Mucosa of rectum (tissue), 2 donors: Measurements from ENCODE around the gene HDAC6.

ENCODE experiments used
- H3K27ac ChIP-seq, 2 donors: one replicate each; pipeline ENCODE4 v1.7.0; 2013; ENCODE audit warnings: inconsistent platforms in 2 of 2, low read depth in 2 of 2, low read length in 2 of 2
- H3K27me3 ChIP-seq, 2 donors: one replicate each; pipeline ENCODE4 v1.7.0; 2013; ENCODE audit warnings: low read length in 2 of 2; ENCODE audit not compliant: control insufficient read depth in 2 of 2, insufficient read depth in 2 of 2
- H3K36me3 ChIP-seq, 2 donors: one replicate each; pipeline ENCODE4 v1.7.0; 2013; ENCODE audit warnings: low read length in 2 of 2; ENCODE audit not compliant: control insufficient read depth in 2 of 2, insufficient read depth in 2 of 2
- H3K4me1 ChIP-seq, 2 donors: one replicate each; pipeline ENCODE4 v1.7.0; 2013; ENCODE audit warnings: low read length in 2 of 2, mild to moderate bottlenecking in 1 of 2; ENCODE audit not compliant: control insufficient read depth in 2 of 2, insufficient read depth in 2 of 2
- H3K4me3 ChIP-seq, 2 donors: one replicate each; pipeline ENCODE4 v1.7.0; 2013; ENCODE audit warnings: low read length in 2 of 2
- H3K9ac ChIP-seq, 2 donors: one replicate each; pipeline ENCODE4 v1.7.0; 2013; ENCODE audit warnings: low read length in 2 of 2, low read depth in 1 of 2, mild to moderate bottlenecking in 1 of 2
- H3K9me3 ChIP-seq, 2 donors: one replicate each; pipeline ENCODE4 v1.7.0; 2013; ENCODE audit warnings: low read length in 2 of 2; ENCODE audit not compliant: control insufficient read depth in 2 of 2
- donor health status: healthy.
- donor health status: Normal muscosa, but diverticular disease.

Gene HDAC6

DNA sequence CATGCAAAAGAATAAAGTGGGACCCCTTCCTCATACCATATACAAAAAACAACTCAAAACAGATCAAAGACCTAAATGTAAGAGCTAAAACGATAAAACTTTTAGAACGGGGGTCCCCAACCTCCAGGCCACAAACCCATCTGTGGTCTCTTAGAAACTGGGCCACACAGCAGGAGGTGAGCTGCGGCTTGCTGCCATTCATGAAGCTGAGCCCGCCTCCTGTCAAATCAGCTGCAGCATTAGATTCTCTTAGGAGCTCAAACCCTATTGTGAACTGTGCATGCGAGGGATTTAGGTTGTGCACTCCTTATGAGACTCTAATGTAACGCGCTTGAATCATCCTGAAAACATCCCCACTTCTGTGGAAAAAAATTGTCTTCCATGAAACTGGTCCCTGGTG is 22.5 kb upstream of the HDAC6 start:
- Histone ChIP-seq H3K9ac (no peak overlapping the region), H3K36me3 (no peaks in the 10 kb centered on the region), H3K9me3 (no peaks in the 10 kb centered on the region), H3K27me3 (peaks cover 4% of the 10 kb centered on the region in 2 donors), H3K27ac (no peak overlapping the region), H3K4me3 (no peak overlapping the region), H3K4me1 (no peaks in the 10 kb centered on the region)

DNA sequence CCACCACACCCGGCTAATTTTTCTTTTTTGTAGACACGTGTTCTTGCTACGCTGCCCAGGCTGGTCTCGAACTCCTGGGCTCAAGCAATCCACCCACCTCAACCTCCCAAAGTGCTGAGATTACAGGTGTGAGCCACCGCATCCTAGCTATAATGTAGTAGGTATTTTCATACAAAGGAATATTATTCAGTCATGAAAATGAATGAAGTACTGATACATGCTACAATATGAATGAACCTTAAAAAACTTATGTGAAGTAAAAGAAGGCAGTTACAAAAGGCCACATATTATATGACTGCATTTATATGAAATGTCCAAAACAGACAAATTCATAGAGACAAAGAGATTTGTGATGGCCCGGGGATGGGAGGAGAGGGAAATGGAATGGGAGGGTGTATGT is 20.2 kb upstream of the HDAC6 start:
- Histone ChIP-seq H3K27ac (no peak overlapping the region), H3K9ac (no peak overlapping the region), H3K9me3 (no peaks in the 10 kb centered on the region), H3K4me3 (no peak overlapping the region), H3K27me3 (peaks cover 4% of the 10 kb centered on the region in 2 donors), H3K4me1 (no peaks in the 10 kb centered on the region), H3K36me3 (no peaks in the 10 kb centered on the region)

DNA sequence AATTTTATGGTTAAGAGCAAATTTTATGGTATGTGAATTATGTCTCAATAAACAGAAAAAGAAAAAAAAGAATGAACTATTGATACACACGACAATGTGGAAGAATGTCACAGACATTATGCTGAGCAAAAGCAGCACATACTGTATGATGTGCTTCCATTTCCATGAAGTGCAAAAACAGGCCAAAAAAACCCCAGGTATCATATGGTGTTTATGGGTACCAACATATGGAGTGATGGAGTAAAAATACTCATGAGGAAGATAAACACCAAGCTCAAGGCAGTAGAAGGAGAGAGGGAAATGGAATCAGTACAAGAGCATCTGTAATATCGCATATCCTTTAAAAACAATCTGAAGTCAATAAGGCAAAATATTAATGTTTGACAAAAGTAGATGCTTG is 19.7 kb upstream of the HDAC6 start:
- Histone ChIP-seq H3K4me3 (no peak overlapping the region), H3K9me3 (no peaks in the 10 kb centered on the region), H3K27me3 (peaks cover 3 to 8% of the 10 kb centered on the region in 2 donors), H3K27ac (no peak overlapping the region), H3K9ac (no peak overlapping the region), H3K4me1 (no peaks in the 10 kb centered on the region), H3K36me3 (no peaks in the 10 kb centered on the region)

DNA sequence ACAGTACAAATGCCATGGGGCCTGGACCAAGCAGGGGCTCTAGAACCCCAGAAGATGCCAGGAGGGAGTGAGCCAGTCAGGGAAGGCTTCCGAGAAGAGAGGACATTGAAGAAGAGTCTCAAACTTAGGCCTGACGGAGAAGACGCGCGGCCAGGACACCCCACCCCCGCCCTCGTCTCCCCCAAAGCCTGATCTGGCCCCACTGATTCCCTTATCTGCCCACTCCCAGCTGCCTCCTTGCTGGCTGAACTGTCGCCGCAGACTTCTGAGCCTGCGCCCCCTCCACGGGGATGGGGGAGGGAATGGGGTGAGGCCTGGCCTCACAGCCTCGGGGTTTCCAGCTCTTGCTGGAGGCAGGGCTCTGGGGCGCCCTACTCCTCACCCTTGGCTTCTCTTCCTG is 19.1 kb upstream of the HDAC6 start:
- H3K9ac ChIP-seq: no peak overlapping the region
- H3K27me3 ChIP-seq: peaks cover 0 to 8% of the 10 kb centered on the region in 2 donors
- no peak overlapping the region for H3K4me3 ChIP-seq
- no peaks in the 10 kb centered on the region for H3K9me3 ChIP-seq
- no peak overlapping the region for H3K27ac ChIP-seq
- no peaks in the 10 kb centered on the region for H3K36me3 ChIP-seq
- no peaks in the 10 kb centered on the region for H3K4me1 ChIP-seq

DNA sequence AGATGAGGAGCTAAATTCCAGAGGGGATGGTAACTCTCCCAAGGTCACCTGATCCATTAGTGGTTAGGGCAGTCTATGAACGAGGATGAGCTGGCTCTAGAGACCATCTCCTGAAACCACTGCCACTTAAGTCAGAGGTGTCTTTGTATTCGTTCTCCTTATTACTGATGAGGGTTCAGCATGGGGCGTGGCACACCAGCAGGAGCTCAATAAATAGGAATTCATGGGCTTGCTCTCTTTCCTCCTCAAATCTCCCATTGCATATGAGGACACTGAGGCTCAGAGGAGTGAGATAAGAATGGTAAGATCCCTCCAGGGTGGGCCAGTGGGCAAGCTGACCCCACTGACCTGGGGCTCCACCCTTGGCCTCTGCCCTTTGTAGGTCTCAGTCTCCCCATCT is 17.1 kb upstream of the HDAC6 start:
- H3K4me3 ChIP-seq: no peak overlapping the region
- no peaks in the 10 kb centered on the region for H3K36me3 ChIP-seq
- H3K27me3 ChIP-seq: peaks cover 0 to 5% of the 10 kb centered on the region in 2 donors

DNA sequence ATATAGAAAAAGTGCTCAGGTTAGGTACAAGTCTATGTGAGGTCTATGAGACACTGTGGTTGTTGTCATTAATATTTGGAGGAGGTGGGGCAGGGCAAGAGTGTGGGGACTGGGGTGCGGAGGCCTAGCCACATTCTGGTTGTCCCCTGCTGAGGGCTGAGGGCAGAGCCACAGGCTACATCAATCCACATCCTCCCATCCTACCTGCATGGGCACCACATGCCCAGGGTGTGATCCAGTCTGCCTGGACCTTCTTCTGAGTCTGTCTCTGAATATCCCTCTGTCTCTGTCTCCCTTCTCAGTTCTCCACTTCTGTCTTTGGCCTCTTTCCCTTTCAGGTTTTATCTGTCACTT is 16.7 kb upstream of the HDAC6 start:
- no peak overlapping the region for H3K9ac ChIP-seq
- H3K4me1 ChIP-seq: no peaks in the 10 kb centered on the region
- H3K27ac ChIP-seq: no peak overlapping the region
- no peak overlapping the region for H3K4me3 ChIP-seq
- H3K36me3 ChIP-seq: no peaks in the 10 kb centered on the region
- H3K9me3 ChIP-seq: no peaks in the 10 kb centered on the region
- H3K27me3 ChIP-seq: peaks cover 0 to 5% of the 10 kb centered on the region in 2 donors

More for the DNA sequence above, 17.1 kb upstream of the HDAC6 start:
- H3K27ac ChIP-seq: no peak overlapping the region
- no peaks in the 10 kb centered on the region for H3K9me3 ChIP-seq
- H3K9ac ChIP-seq: no peak overlapping the region
- H3K4me1 ChIP-seq: no peaks in the 10 kb centered on the region

DNA sequence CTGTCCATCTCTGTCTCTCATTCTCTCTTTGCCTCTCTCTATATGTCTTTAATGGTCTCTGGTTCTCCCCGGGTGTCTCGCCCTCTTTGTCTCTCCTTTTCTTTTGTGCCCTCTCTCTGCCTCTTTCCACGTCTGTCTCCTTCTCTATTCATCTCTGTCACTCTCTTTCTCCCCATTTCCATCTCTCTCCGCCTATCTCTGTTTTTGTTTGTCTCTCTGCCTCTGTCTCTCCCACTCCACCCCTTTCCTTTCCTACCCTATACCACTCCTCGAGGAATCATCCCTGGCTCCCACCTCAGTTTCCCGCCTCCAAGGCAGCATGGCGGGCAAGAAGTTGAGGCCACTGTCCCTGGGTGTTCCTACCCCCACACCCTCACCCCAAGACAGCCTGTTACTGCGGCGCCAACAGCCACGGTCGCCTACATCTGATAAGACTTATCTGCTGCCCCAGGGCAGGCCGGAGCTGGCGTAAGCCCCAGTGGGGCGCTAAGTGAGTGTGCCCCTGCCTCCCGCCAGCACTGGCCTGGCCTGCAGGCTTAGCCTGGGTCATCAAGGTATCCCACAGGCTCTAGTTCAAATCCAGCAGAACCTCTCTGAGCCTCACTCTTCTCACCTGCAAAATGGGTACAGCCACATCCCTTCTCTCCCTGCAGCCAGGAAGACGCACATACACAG is 16.2 kb upstream of the HDAC6 start:
- Histone ChIP-seq H3K4me1 (no peaks in the 10 kb centered on the region), H3K9ac (no peak overlapping the region), H3K27ac (no peak overlapping the region), H3K9me3 (no peaks in the 10 kb centered on the region), H3K36me3 (no peaks in the 10 kb centered on the region), H3K27me3 (peaks cover 0 to 5% of the 10 kb centered on the region in 2 donors), H3K4me3 (no peak overlapping the region)

DNA sequence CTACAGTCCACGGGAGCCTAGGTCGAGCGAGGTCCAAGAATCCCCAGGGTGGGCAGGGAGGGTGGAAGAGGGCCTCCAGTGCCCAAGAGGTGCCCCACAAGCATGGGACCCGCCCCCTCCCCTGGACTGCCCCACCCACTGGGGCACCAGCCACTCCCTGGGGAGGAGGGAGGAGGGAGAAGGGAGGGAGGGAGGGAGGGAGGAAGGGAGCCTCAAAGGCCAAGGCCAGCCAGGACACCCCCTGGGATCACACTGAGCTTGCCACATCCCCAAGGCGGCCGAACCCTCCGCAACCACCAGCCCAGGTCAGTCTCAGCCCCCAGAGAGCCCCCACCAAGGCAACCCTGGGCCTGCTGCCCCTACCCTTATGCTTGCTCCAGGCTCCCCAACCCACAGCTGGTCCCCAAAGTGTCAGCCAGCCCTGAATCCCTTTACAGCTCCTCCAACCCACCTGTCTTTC is 15.5 kb upstream of the HDAC6 start, which contains the start of gene GATA1:
TSS of gene GATA1 (plus strand) at position 250 of the 460 bp plus-strand sequence. CDS start 4,520 bp downstream, outside the sequence.
- Histone ChIP-seq H3K27me3 (peaks cover 0 to 5% of the 10 kb centered on the region in 2 donors), H3K4me1 (no peaks in the 10 kb centered on the region), H3K9me3 (no peaks in the 10 kb centered on the region), H3K4me3 (no peak within 1 kb of the TSS), H3K9ac (no peak within 1 kb of the TSS), H3K27ac (no peak within 1 kb of the TSS), H3K36me3 (no peaks in the 10 kb centered on the region)

DNA sequence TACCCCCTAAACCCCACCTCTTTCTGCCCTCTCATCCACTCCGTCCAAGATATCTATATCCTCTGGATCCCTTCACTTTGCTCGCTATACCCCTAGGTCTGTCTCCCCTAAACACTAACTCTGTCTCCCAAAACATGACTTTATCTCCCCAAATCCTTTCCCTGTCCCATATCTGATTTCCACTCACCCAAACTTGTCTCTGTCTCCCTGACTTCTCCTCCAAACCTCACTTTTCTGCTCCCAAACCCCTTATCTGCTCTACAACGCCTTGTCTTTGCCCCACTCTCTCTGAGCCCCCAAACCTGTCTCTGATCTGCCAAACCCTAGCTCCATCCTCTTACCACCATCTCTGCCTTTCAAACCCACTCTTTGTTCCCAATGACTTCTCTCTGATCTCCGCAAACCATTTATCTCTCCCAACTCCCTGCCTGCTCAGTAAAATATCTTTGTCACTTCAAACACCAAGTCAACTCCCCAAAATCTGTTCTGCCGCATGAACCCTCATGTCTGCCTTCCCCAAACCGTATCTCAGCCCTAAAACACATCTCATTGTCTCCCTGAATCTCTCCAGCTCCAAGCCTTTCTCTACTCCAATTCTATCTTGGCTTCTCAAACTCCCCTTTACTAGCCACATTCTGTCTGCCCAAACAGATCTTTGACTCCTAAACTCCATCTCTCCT is 14.9 kb upstream of the HDAC6 start:
- no peak overlapping the region for H3K4me3 ChIP-seq
- H3K36me3 ChIP-seq: no peaks in the 10 kb centered on the region
- no peaks in the 10 kb centered on the region for H3K9me3 ChIP-seq
- no peak overlapping the region for H3K27ac ChIP-seq
- H3K9ac ChIP-seq: no peak overlapping the region
- no peaks in the 10 kb centered on the region for H3K4me1 ChIP-seq
- peaks cover 0 to 5% of the 10 kb centered on the region in 2 donors for H3K27me3 ChIP-seq

DNA sequence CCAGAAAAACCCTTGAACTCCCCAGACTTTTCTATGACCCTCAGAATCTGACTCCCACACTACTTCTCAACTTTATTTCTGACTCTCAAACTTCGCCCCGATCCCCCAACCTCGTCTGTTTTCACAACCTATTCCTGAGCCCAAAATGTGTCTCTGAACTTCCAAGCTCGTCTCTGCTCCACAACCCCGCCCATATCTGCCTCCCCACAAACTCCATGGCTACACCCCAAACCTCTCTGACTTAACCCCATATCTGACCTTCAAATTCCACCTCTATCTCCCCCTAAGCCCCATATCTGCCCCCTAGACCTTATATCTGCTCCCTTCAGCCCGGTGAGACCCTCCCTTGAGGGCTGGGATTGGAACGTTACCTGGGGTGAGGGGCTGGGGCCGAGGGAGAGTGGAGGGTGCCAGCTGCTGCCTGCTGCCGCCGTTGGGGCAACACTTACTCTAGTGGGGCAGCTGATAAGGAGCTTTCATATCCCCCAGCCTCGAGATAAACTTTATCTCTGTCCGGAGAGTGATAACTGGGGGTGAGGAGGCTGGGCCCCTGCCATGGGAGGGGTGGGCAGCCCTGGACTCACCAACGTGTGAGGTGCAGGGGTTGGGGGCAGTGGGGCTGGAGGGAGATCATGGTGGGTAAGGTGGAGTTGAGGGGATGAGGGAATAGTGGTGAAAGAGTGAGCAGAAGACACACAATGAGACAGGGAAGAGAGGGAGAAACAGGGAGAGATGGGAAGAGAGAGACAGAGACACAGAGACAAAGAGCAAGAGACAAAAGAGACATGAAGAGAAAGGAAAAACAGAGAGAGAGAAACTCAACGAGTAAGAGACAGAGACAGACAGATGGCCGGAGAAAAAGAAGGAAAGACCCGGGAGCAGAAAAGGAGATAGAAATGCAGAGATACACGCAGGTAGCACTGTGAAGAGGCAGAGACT is 14.1 kb upstream of the HDAC6 start:
- H3K36me3 ChIP-seq: no peaks in the 10 kb centered on the region
- H3K4me3 ChIP-seq: no peak overlapping the region
- H3K4me1 ChIP-seq: no peaks in the 10 kb centered on the region
- peaks cover 0 to 5% of the 10 kb centered on the region in 2 donors for H3K27me3 ChIP-seq
- no peaks in the 10 kb centered on the region for H3K9me3 ChIP-seq
- no peak overlapping the region for H3K9ac ChIP-seq
- no peak overlapping the region for H3K27ac ChIP-seq
